ENCODE measurements around the gene ZBTB11.
"Not testable (repeated sequence)": the region's sequence is repeated elsewhere in the genome, so short reads cannot be mapped to it uniquely, and the experiment has no call there.

The ZBTB11 gene

GRCh38 chr3:101691685-101692671 is 15.0 kb upstream of the ZBTB11 start:
- DNase-seq = not testable (repeated sequence)

DNA sequence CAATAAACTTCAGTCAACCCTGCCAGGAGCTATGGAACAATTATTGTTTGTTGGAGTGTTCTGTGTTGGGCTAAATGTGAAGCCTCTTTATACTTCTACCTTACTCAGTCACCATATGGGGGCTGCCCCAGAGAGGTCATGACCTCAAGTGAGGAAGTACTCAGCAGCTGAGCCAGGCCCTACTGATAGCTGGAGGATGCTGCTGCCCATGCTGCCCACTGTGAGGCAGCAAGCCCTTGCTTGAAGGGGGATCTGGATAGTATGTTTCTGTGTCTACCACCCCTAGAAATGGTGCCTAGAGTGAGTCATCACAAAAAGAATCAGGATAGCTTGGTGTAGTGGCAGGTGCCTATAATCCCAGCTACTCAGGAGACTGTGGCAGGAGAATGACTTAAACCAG is 14.0 kb upstream of the ZBTB11 start:
- no peak for DNase-seq

- DNase-seq = no peak
Measured at GRCh38 chr3:101689286-101689685, 12.4 kb upstream of the ZBTB11 start.

DNA sequence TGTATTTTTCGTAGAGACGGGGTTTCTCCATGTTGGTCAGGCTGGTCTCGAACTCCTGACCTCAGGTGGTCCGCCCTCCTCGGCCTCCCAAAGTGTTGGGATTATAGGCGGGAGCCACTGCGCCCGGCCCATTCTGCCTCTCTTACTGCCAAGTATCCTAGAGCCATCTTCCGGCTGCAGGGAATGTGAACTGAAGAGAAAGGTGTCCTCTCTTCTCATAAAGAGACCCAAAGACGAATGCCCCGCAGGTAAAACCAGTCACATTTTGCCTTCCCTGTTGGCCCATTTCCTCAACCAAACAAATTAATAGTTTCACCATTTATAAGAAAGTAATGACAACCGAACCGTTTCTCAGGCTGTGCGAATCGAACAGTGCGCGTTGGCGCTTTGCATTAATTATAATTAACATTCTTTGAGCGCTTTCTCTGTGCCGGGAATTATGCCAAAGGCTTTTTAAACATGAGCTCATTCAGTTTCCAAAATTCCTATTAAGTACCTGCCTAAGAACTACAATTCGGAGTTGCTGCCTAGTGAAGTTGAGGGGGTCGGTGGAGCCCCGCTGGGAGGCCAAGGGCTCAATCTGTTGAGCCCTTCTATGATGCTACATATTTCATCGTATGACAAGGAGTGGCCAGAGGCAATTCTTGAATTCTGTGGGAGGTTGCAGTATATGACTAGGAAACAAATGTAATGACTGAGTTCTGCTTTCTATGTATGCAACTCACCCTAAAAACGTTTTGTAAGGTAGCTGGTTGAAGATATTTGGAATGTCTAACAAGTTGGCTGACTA is 10.4 kb upstream of the ZBTB11 start:
- DNase-seq = no peak

- no peak for DNase-seq
Measured at GRCh38 chr3:101685870-101686307, 9.0 kb upstream of the ZBTB11 start.

GRCh38 chr3:101685050-101685400 is 8.1 kb upstream of the ZBTB11 start:
- DNase-seq = no peak

DNA sequence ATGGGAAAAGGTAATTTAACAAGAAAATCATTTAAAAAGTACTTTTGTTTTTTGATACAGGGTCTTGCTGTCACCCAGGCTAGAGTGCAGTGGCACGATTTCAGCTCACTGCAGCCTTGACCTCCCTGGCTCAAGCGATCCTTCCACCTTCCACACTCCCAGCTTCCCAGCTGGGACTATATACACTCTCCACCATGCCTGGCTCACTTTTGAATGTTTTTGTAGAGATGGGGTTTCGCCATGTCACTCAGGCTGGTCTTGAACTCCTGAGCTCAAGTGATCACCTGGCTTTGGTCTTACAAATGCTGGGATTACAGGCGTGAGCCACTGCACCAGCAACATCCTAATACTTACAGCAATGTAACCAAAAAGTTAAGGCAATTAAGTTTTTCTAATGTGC is 3.5 kb upstream of the ZBTB11 start:
- no peak for DNase-seq

GRCh38 chr3:101678837-101679236 is 1.9 kb upstream of the ZBTB11 start:
- not testable (repeated sequence) for DNase-seq

- DNase-seq = no peak
Measured at GRCh38 chr3:101677436-101678286, 729 bp upstream of the ZBTB11 start.

GRCh38 chr3:101676216-101676764 is 642 bp downstream of the ZBTB11 start:
- no peak for DNase-seq

- DNase-seq = no peak
Measured at GRCh38 chr3:101675709-101676215, 1.2 kb downstream of the ZBTB11 start.

- DNase-seq = no peak
Measured at GRCh38 chr3:101674518-101674917, 2.4 kb downstream of the ZBTB11 start.

- DNase-seq = no peak
Measured at GRCh38 chr3:101673953-101674352, 3.0 kb downstream of the ZBTB11 start.

DNA sequence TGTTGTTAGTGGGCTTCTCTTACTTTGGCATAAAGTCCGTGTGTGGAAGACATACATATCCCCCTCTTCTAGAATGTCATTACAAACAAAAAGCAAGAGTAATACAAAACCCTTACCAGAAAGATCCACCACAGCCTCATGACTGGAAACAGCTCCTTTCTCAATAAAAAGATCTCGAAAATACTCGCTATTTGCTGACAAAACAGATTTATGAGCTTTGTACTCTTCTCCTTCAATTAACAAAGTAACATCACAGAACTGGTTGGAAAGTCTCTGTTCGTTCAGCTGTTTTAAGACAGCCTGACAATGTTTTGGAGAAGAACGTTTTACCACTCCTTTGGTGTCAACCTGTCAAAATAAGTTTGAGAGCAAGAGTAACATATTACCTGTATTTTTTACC is 5.9 kb downstream of the ZBTB11 start:
- DNase-seq = no peak

- DNase-seq = no peak
Measured at GRCh38 chr3:101667844-101668243, 9.1 kb downstream of the ZBTB11 start.

- no peak for DNase-seq
Measured at GRCh38 chr3:101667331-101667730, 9.6 kb downstream of the ZBTB11 start.

DNA sequence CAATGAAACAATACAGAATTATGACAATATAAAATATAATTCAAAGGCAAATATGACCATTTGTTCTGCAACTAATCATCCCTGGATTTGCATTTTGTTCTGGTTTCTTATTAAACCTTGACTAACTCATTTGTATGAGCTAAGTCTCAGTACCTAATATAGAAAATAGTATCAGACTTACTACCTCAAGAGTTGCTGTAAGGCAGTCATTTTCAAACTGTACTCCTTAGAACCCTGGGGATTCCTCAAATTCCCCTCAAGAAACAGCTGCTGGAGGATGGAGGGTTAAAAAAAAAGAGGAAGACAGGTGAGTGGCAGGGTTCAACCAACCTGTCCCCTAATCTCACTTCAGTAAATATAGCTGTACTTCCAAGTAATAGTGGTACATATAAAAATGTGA is 11.1 kb downstream of the ZBTB11 start:
- DNase-seq = no peak

- DNase-seq = no peak
Measured at GRCh38 chr3:101665357-101665756, 11.6 kb downstream of the ZBTB11 start.

- DNase-seq = no peak
Measured at GRCh38 chr3:101660714-101661113, 16.2 kb downstream of the ZBTB11 start.

GRCh38 chr3:101656651-101657050 is 20.3 kb downstream of the ZBTB11 start:
- no peak for DNase-seq

DNA sequence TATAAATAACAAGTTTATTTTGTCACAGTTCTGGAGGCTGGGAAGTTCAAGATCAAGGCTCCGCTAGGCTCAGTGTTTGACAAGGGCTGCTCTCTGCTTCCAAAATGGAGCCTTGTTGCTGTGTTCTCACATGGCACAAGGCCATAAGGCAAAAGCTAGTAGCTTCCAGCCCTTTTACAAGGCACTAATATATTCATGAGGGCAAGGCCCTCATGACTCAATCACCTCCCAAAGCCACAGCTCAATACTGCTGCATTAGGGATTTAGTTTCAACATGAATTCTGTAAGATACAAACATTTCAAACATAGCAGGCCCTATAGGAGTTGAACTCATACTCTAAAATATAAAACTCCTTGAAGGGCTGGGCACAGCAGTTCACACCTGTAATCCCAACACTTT is 30.2 kb downstream of the ZBTB11 start:
- DNase-seq = no peak

DNA sequence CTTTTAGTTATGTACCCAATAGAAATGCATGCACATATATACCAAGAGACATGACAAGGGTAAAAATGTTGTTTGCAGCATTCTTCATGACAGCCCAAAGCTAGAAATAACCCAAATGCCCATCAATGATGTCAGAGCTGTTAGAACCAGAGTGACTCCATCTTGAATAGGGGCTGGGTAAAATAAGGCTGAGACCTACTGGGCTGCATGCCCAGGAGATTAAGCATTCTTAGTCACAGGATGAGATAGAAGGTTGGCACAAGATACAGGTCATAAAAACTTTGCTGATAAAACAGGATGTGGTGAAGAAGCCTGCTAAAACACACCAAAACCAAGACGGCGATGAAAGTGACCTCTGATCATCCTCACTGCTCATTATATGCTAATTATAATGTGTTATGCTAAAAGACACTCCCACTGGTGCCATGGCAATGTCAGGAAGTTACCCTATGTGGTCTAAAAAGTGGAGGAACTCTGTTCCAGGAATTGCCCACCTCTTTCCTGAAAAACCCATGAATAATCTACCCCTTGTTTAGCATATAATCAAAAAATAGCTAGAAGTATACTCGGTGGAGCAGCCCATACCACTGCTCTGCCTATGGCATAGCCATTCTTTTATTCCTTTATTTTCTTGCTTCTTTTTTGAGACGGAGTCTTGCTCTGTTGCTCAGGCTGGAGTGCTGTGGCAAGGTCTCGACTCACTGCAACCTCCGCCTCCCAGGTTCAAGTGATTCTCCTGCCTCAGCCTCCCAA is 32.9 kb downstream of the ZBTB11 start:
- no peak for DNase-seq

Measured in NCI-H2227 treated with DMSO at 0.1 percent for 48 hours (cell line).